ENCODE measurements around the gene FAM8A1. TPM values are rescaled to one million over a fixed set of nuclear protein-coding genes. Genes with fewer than 3 reads are reported as not detected.

Gene FAM8A1
- total RNA-seq, 1 experiment from 2014 or later, result 13.4 TPM

- TF ChIP-seq REST (IDR thresholded peaks at IDR 0.05; ENCODE audit: low read depth) (no peak), EZH2phosphoT487 (IDR thresholded peaks at IDR 0.05; ENCODE audit: borderline replicate concordance) (no peak), EGR1 (IDR thresholded peaks at IDR 0.05; ENCODE audit: low read depth) (no peak), SP1 (IDR thresholded peaks at IDR 0.05; ENCODE audit: low read depth) (no peak), ELF1 (IDR thresholded peaks at IDR 0.05; ENCODE audit: borderline replicate concordance, low read depth) (no peak), ATF3 (IDR thresholded peaks at IDR 0.05) (no peak)
These were observed 56.5 kb downstream of the FAM8A1 start (continued) for GRCh38 chr6:17656644-17657043.

Other genes starting within 250 kb of the FAM8A1 start
- 3.8 TPM for gene CAP2, start 206.7 kb upstream of the FAM8A1 start, total RNA-seq (2021; ENCODE audit: unreplicated experiment)
- 51.6 TPM for gene NUP153, start 106.6 kb downstream of the FAM8A1 start, total RNA-seq (2021; ENCODE audit: unreplicated experiment)

All from HCT116 (cell line).